ENCODE measurements around the gene SCYL2. TPM values are rescaled to one million over a fixed set of nuclear protein-coding genes. Genes with fewer than 3 reads are reported as not detected.

The SCYL2 gene
- polyA plus RNA-seq, 3 donors, result 16.5 to 25.5 (median 20.4) TPM

DNA sequence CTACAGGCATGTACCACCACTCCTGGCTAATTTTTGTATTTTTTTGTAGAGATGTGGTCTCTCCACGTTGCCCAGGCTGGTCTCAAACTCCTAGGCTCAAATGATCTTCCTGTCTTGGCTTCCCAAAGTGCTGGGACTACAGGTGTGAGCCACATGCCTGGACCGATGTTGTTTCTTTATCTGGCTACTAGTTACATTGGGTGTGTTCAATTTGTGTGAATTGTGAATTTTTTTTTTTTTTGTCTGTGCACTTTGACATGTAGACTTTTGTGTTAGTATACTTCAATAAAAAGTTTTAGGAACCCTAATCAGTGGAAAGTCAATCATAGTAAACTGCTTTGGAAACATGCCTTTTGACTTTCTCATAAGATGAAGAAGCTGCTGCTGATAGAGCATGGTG, 65.9 kb downstream of the SCYL2 start:
- Histone ChIP-seq H3K36me3 (replicated peaks in 1 of 2; ENCODE audit: control insufficient read depth in 1 of 2, insufficient read depth in 2 of 2, low read length in 2 of 2) (peaks cover 83 to 100% of the 10 kb centered on the region in 2 donors), H3K27ac (ENCODE audit: low read depth in 1 of 2, low read length in 2 of 2) (no peak overlapping the region), H3K4me3 (replicated peaks in 1 of 3; ENCODE audit: low read depth in 2 of 3, low read length in 3 of 3) (no peak overlapping the region), H3K4me2 (replicated peaks; ENCODE audit: extremely low read depth, low read length, poor library complexity, severe bottlenecking) (no peak overlapping the region), H3K9ac (ENCODE audit: insufficient read depth, low read length, poor library complexity, severe bottlenecking) (no peak overlapping the region), H3K79me2 (ENCODE audit: insufficient read depth, low read length) (no peaks in the 10 kb centered on the region), H3K9me3 (replicated peaks in 1 of 2; ENCODE audit: control insufficient read depth in 1 of 2, insufficient read depth in 1 of 2, low read length in 2 of 2) (no peaks in the 10 kb centered on the region), H3K27me3 (ENCODE audit: control insufficient read depth in 2 of 2, insufficient read depth in 2 of 2, low read length in 2 of 2) (no peaks in the 10 kb centered on the region), H4K20me1 (ENCODE audit: insufficient read depth, low read length) (no peaks in the 10 kb centered on the region), H2AFZ (ENCODE audit: insufficient read depth, low read depth, low read length, poor library complexity, severe bottlenecking) (no peak overlapping the region), H3K4me1 (ENCODE audit: control insufficient read depth in 1 of 2, insufficient read depth in 2 of 2, low read length in 2 of 2) (no peaks in the 10 kb centered on the region)
- Mint-ChIP-seq H3K27ac (peak overlapping the region in 1 of 7 donors; percentile 41), H3K4me1 (no peaks in the 10 kb centered on the region), H3K4me3 (no peak overlapping the region), H3K36me3 (peaks cover 86 to 96% of the 10 kb centered on the region in 2 donors), H3K9me3 (no peaks in the 10 kb centered on the region), H3K27me3 (ENCODE audit: low read depth in 3 of 3) (no peaks in the 10 kb centered on the region)
- 100% methylated on average over 1 of the region's 2 CpGs for WGBS (ENCODE audit: insufficient coverage)
- DNase-seq, result no peak
- intact Hi-C loops (cut with micrococcal nuclease), result no loop called here
- no peak for TF ChIP-seq CTCF (IDR thresholded peaks at IDR 0.05)

DNA sequence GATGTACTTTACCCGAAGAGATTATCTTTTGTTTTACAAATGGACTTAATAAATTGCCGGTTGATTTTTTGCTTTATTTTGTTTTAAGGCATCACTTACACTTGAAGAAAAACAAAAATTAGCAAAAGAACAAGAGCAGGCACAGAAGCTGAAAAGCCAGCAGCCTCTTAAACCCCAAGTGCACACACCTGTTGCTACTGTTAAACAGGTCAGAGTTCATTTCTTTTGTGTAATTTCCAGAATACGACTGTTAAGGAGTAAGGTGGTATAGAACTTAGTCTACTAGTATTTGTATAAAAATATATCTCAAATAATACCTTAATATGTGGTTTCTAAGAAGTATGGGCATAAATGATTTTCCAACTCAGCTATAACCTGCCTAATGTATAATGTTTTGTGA, 70.3 kb downstream of the SCYL2 start:
- no peak overlapping the region for H3K4me2 ChIP-seq (replicated peaks; ENCODE audit: extremely low read depth, low read length, poor library complexity, severe bottlenecking)
- H3K27ac Mint-ChIP-seq, result no peak overlapping the region
- no CpG with 5 or more reads among the region's 3 CpGs for WGBS (ENCODE audit: insufficient coverage)
- no peaks in the 10 kb centered on the region for H3K4me1 Mint-ChIP-seq
- H3K9me3 Mint-ChIP-seq, result no peaks in the 10 kb centered on the region
- no peak overlapping the region for H2AFZ ChIP-seq (ENCODE audit: insufficient read depth, low read depth, low read length, poor library complexity, severe bottlenecking)
- no peaks in the 10 kb centered on the region for H3K79me2 ChIP-seq (ENCODE audit: insufficient read depth, low read length)
- no peaks in the 10 kb centered on the region for H4K20me1 ChIP-seq (ENCODE audit: insufficient read depth, low read length)
- no peak overlapping the region for H3K4me3 Mint-ChIP-seq
- no peaks in the 10 kb centered on the region for H3K27me3 Mint-ChIP-seq (ENCODE audit: low read depth in 3 of 3)
- no peak for DNase-seq
- intact Hi-C loops (cut with micrococcal nuclease), result no loop called here
- H3K36me3 ChIP-seq (replicated peaks in 1 of 2; ENCODE audit: control insufficient read depth in 1 of 2, insufficient read depth in 2 of 2, low read length in 2 of 2), result peaks cover 80 to 91% of the 10 kb centered on the region in 2 donors
- no peak overlapping the region for H3K27ac ChIP-seq (ENCODE audit: low read depth in 1 of 2, low read length in 2 of 2)
- H3K9ac ChIP-seq (ENCODE audit: insufficient read depth, low read length, poor library complexity, severe bottlenecking), result no peak overlapping the region
- H3K36me3 Mint-ChIP-seq, result peaks cover 63 to 77% of the 10 kb centered on the region in 2 donors
- H3K4me1 ChIP-seq (ENCODE audit: control insufficient read depth in 1 of 2, insufficient read depth in 2 of 2, low read length in 2 of 2), result no peaks in the 10 kb centered on the region
- no peak overlapping the region for H3K4me3 ChIP-seq (replicated peaks in 1 of 3; ENCODE audit: low read depth in 2 of 3, low read length in 3 of 3)
- no peaks in the 10 kb centered on the region for H3K27me3 ChIP-seq (ENCODE audit: control insufficient read depth in 2 of 2, insufficient read depth in 2 of 2, low read length in 2 of 2)
- H3K9me3 ChIP-seq (replicated peaks in 1 of 2; ENCODE audit: control insufficient read depth in 1 of 2, insufficient read depth in 1 of 2, low read length in 2 of 2), result no peaks in the 10 kb centered on the region
- no peak for TF ChIP-seq CTCF (IDR thresholded peaks at IDR 0.05)
